IMR-90 (cell line): ENCODE results near the gene DYRK1A. TPM values are rescaled to one million over a fixed set of nuclear protein-coding genes. Genes with fewer than 3 reads are reported as not detected.

ENCODE experiments used
- ATAC-seq: fragments of 200-7000 bp; cut with Tn5 transposase; 2 replicates; pipeline ENCODE4 v1.9.1; 2020; ENCODE audit warnings: low read depth, mild to moderate bottlenecking, moderate library complexity
- BruUV-seq: library from RNA; stranded (reverse); fragments of 400-500 nt; replicated peaks from 2 replicates; lab custom pipeline; 2021; lab: Mats Ljungman, UMichigan
- CTCF ChIA-PET: fragments of 300-600 bp; formaldehyde crosslinking; extraction: SDS; loops from one replicate; lab custom pipeline; 2021; ENCODE audit warnings: antibody characterized with exemption; lab: Yijun Ruan, JAX
- POLR2A ChIA-PET: fragments of 300-600 bp; sonication (Branson Sonifier 250); formaldehyde crosslinking; loops from one replicate; lab custom pipeline; 2022; ENCODE audit warnings: antibody characterized with exemption; ENCODE audit not compliant: unreplicated experiment; lab: Charles Lee
- DNase-seq: peaks from one replicate; pipeline ENCODE4 v3.0.0; 2013
- H2AFZ ChIP-seq: replicated peaks from 2 replicates; pipeline ENCODE3; 2013; ENCODE audit warnings: low read length, mild to moderate bottlenecking; ENCODE audit not compliant: poor library complexity
- H2AK5ac ChIP-seq: 2 replicates; pipeline ENCODE4 v1.6.1; 2013; ENCODE audit warnings: low read depth, low read length, inconsistent platforms
- H2AK9ac ChIP-seq: replicated peaks from 2 replicates; pipeline ENCODE3; 2013; ENCODE audit warnings: mild to moderate bottlenecking, low read depth, low read length, moderate library complexity; ENCODE audit not compliant: poor library complexity
- H2BK120ac ChIP-seq: 2 replicates; pipeline ENCODE4 v1.6.1; 2013; ENCODE audit warnings: low read depth, low read length, inconsistent platforms
- H2BK15ac ChIP-seq: 3 replicates; pipeline ENCODE4 v1.6.1; 2013; ENCODE audit warnings: low read depth, low read length, inconsistent platforms
- H2BK20ac ChIP-seq: 2 replicates; pipeline ENCODE4 v1.6.1; 2013; ENCODE audit warnings: low read depth, mild to moderate bottlenecking, inconsistent platforms, low read length, moderate library complexity
- H2BK5ac ChIP-seq: 2 replicates; pipeline ENCODE4 v1.6.1; 2013; ENCODE audit warnings: mild to moderate bottlenecking, low read depth, low read length, inconsistent platforms; ENCODE audit not compliant: poor library complexity, severe bottlenecking
- H3K14ac ChIP-seq: replicated peaks from 2 replicates; pipeline ENCODE4 v1.6.1; 2013; ENCODE audit warnings: low read depth, low read length, inconsistent platforms
- H3K18ac ChIP-seq: 2 replicates; pipeline ENCODE4 v1.6.1; 2013; ENCODE audit warnings: low read depth, low read length, control low read depth
- H3K23ac ChIP-seq: 2 replicates; pipeline ENCODE4 v1.6.1; 2013; ENCODE audit warnings: low read depth, low read length, inconsistent platforms
- H3K27ac ChIP-seq: 2 replicates; pipeline ENCODE4 v1.5.1; 2013; ENCODE audit warnings: mild to moderate bottlenecking, control low read depth, low read length; ENCODE audit not compliant: insufficient read depth
- H3K27me3 ChIP-seq: 2 replicates; pipeline ENCODE4 v1.6.1; 2013; ENCODE audit warnings: low read length; ENCODE audit not compliant: control insufficient read depth, insufficient read depth
- H3K36me3 ChIP-seq: 2 replicates; pipeline ENCODE4 v1.6.1; 2013; ENCODE audit warnings: low read length, mixed read lengths; ENCODE audit not compliant: control insufficient read depth, insufficient read depth
- H3K4ac ChIP-seq: 2 replicates; pipeline ENCODE4 v1.6.1; 2013; ENCODE audit warnings: low read depth, low read length, inconsistent platforms
- H3K4me1 ChIP-seq: 2 replicates; pipeline ENCODE4 v1.6.1; 2013; ENCODE audit warnings: low read length, mixed read lengths; ENCODE audit not compliant: control insufficient read depth, insufficient read depth
- H3K4me2 ChIP-seq: 2 replicates; pipeline ENCODE4 v1.6.1; 2013; ENCODE audit warnings: low read depth, mild to moderate bottlenecking, control low read depth, low read length, moderate library complexity
- H3K4me3 ChIP-seq: 2 replicates; pipeline ENCODE4 v1.5.1; 2013; ENCODE audit warnings: low read depth, mild to moderate bottlenecking, control low read depth, low read length, moderate library complexity; ENCODE audit not compliant: insufficient read depth
- H3K56ac ChIP-seq: 2 replicates; pipeline ENCODE4 v1.6.1; 2013; ENCODE audit warnings: low read length, inconsistent platforms; ENCODE audit not compliant: insufficient read depth; ENCODE audit errors: extremely low read depth
- H3K79me1 ChIP-seq, 2 experiments: 2 replicates each; pipeline ENCODE4 v1.6.1; 2013; ENCODE audit warnings: low read length in 2 of 2, inconsistent platforms in 1 of 2, low read depth in 1 of 2
- H3K9ac ChIP-seq: 2 replicates; pipeline ENCODE4 v1.6.1; 2013; ENCODE audit warnings: low read depth, low read length, control low read depth
- H3K9me1 ChIP-seq: 2 replicates; pipeline ENCODE4 v1.6.1; 2013; ENCODE audit warnings: low read length, inconsistent platforms; ENCODE audit not compliant: insufficient read depth
- H3K9me3 ChIP-seq: 2 replicates; pipeline ENCODE4 v1.6.1; 2013; ENCODE audit warnings: low read length; ENCODE audit not compliant: control insufficient read depth, insufficient read depth
- H4K20me1 ChIP-seq: 2 replicates; pipeline ENCODE4 v1.6.1; 2013; ENCODE audit warnings: low read length, inconsistent platforms; ENCODE audit not compliant: insufficient read depth
- H4K5ac ChIP-seq: 2 replicates; pipeline ENCODE4 v1.6.1; 2013; ENCODE audit warnings: mild to moderate bottlenecking, low read depth, low read length, control low read depth
- H4K8ac ChIP-seq, 2 experiments: 2 replicates each; pipeline ENCODE4 v1.6.1; 2013; ENCODE audit warnings: low read depth in 2 of 2, low read length in 2 of 2, control low read depth in 1 of 2, inconsistent platforms in 1 of 2
- H4K91ac ChIP-seq: 2 replicates; pipeline ENCODE4 v1.6.1; 2013; ENCODE audit warnings: low read depth, low read length, inconsistent platforms; ENCODE audit not compliant: insufficient read depth
- BHLHE40 ChIP-seq: fragments of 150-350 bp; IDR thresholded peaks from 2 replicates; pipeline ENCODE4 v1.6.1; 2016; ENCODE audit warnings: mild to moderate bottlenecking, low read depth, low read length
- CEBPB ChIP-seq: IDR thresholded peaks from 2 replicates; pipeline ENCODE4 v1.6.1; 2012; ENCODE audit warnings: low read depth, low read length, improper control_type of control experiment
- CHD1 ChIP-seq: IDR thresholded peaks from 2 replicates; pipeline ENCODE4 v1.6.1; 2012; ENCODE audit warnings: low read depth, low read length, improper control_type of control experiment
- CTCF ChIP-seq: conservative IDR thresholded peaks from 2 replicates; pipeline ENCODE4 v1.5.1; 2012; ENCODE audit warnings: mild to moderate bottlenecking, low read depth, low read length, improper control_type of control experiment
- FOS ChIP-seq: fragments of 150-350 bp; IDR thresholded peaks from 2 replicates; pipeline ENCODE4 v1.6.1; 2016; ENCODE audit warnings: low read depth, low read length
- MAFK ChIP-seq: IDR thresholded peaks from 2 replicates; pipeline ENCODE4 v1.6.1; 2012; ENCODE audit warnings: low read depth, low read length, improper control_type of control experiment
- MAZ ChIP-seq: IDR thresholded peaks from 2 replicates; pipeline ENCODE4 v1.6.1; 2012; ENCODE audit warnings: low read depth, mild to moderate bottlenecking, low read length, improper control_type of control experiment, moderate library complexity, borderline replicate concordance
- MXI1 ChIP-seq: IDR thresholded peaks from 2 replicates; pipeline ENCODE4 v1.6.1; 2012; ENCODE audit warnings: low read depth, mild to moderate bottlenecking, low read length, moderate library complexity, borderline replicate concordance
- NFE2L2 ChIP-seq: fragments of 150-350 bp; IDR thresholded peaks from 2 replicates; pipeline ENCODE4 v1.6.1; 2016; ENCODE audit warnings: low read depth, mild to moderate bottlenecking, low read length
- RAD21 ChIP-seq: IDR thresholded peaks from 2 replicates; pipeline ENCODE4 v1.6.1; 2012; ENCODE audit warnings: low read length, improper control_type of control experiment
- RCOR1 ChIP-seq: IDR thresholded peaks from 2 replicates; pipeline ENCODE4 v1.6.1; 2012; ENCODE audit warnings: mild to moderate bottlenecking, low read length, improper control_type of control experiment; ENCODE audit not compliant: insufficient replicate concordance
- RFX5 ChIP-seq: IDR thresholded peaks from 2 replicates; pipeline ENCODE4 v1.8.0; 2012; ENCODE audit warnings: low read depth, mild to moderate bottlenecking, low read length, moderate library complexity
- USF2 ChIP-seq: fragments of 150-350 bp; IDR thresholded peaks from 2 replicates; pipeline ENCODE4 v1.6.1; 2017; ENCODE audit warnings: mild to moderate bottlenecking, antibody characterized with exemption, low read length, low read depth
- WGBS, 2 experiments: methylation state at CpG; one replicate each; pipeline versions ENCODE4 v1.1.5 to v1.1.7; 2013; ENCODE audit warnings: missing lambda C conversion rate in 2 of 2; ENCODE audit not compliant: insufficient read length in 1 of 2; ENCODE audit errors: extremely low coverage in 2 of 2; 5-methylcytosine and 5-hydroxymethylcytosine counted together
- dilution Hi-C: fragments of 300-500 bp; cut with HindIII; formaldehyde crosslinking; loops from one replicate; pipeline ENCODE4 v1.14.3; 2018; ENCODE audit warnings: low sequenced_read_pairs; ENCODE audit not compliant: unreplicated experiment
- in situ Hi-C: fragments of 300-500 bp; cut with MboI; formaldehyde crosslinking; loops from 3 replicates; pipeline ENCODE4 v1.14.3; 2019; ENCODE audit warnings: low sequenced_read_pairs, inconsistent platforms, mixed read lengths
- intact Hi-C: fragments of 100-400 bp; cut with micrococcal nuclease; formaldehyde crosslinking; loops from 2 replicates; pipeline ENCODE4 v1.10.0; 2022
- polyA plus RNA-seq, 3 experiments: library from polyadenylated mRNA; depleted of rRNA; stranded (reverse); fragments of >200 nt; gene quantifications; 2 replicates each; pipeline ENCODE4 v1.2.3, GENCODE V29; 2012; ENCODE audit warnings: low replicate concordance in 1 of 3
- total RNA-seq: library from RNA; depleted of rRNA; stranded (reverse); fragments of >200 nt; gene quantifications from 2 replicates; pipeline ENCODE4 v1.2.3, GENCODE V29; 2012
- TF ChIP-seq, protein P1 (sequence below): fragments of 150-350 bp; IDR thresholded peaks from 2 replicates; pipeline ENCODE4 v1.6.1; 2016; ENCODE audit warnings: low read depth, mild to moderate bottlenecking, low read length, moderate library complexity, borderline replicate concordance

DYRK1A gene
- total and polyA plus RNA-seq, 2 of the 4 experiments (the other 2 are of a cell fraction) = 18.6 to 50.5 TPM

DNA sequence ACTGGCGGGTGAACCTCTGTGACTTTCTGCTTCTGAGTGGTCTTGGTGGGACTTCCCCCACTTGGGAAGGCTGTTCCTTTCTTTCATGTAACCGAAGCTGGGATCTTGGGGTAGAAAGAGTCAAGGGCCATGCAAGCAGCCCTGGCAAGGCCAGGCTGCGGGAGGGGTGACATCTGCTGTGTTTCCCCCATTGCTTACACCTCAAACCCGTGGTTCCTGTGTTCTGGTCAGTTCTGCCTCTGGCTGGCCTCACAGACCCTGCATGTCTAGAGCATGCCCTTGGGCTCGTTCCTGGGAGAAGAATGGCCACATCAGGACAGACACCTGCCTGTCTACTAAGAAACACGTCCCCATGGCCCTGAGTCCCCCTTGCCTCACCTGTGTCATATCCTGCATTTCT, 207.7 kb downstream of the DYRK1A start:
- H3K4me3 ChIP-seq = no peak overlapping the region
- BruUV-seq = no TSS peak

More for the DNA sequence above, 207.7 kb downstream of the DYRK1A start:
- H4K8ac ChIP-seq = no peak overlapping the region
- H3K56ac ChIP-seq = no peak overlapping the region
- no peaks in the 10 kb centered on the region for H3K79me1 ChIP-seq
- in situ Hi-C loops (no loop called here), intact Hi-C loops (no loop called here), dilution Hi-C loops (no loop called here)
- TF ChIP-seq CHD1 (no peak), CTCF (no peak), USF2 (no peak), NFE2L2 (no peak), RCOR1 (no peak), MAZ (no peak), BHLHE40 (no peak), RFX5 (no peak), FOS (no peak), RAD21 (no peak), CEBPB (no peak), MXI1 (no peak), MAFK (no peak)
- TF ChIP-seq, protein P1, sequence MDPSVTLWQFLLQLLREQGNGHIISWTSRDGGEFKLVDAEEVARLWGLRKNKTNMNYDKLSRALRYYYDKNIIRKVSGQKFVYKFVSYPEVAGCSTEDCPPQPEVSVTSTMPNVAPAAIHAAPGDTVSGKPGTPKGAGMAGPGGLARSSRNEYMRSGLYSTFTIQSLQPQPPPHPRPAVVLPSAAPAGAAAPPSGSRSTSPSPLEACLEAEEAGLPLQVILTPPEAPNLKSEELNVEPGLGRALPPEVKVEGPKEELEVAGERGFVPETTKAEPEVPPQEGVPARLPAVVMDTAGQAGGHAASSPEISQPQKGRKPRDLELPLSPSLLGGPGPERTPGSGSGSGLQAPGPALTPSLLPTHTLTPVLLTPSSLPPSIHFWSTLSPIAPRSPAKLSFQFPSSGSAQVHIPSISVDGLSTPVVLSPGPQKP = no peak
- DNase-seq (no peak), ATAC-seq (no peak)
- H2BK120ac ChIP-seq = no peak overlapping the region
- H3K9me1 ChIP-seq = no peaks in the 10 kb centered on the region
- H3K27me3 ChIP-seq = peaks cover 8% of the 10 kb centered on the region
- H2BK20ac ChIP-seq = no peak overlapping the region
- no peak overlapping the region for H3K18ac ChIP-seq
- H3K9me3 ChIP-seq = peaks cover 7% of the 10 kb centered on the region
- H3K36me3 ChIP-seq = no peaks in the 10 kb centered on the region
- H3K9ac ChIP-seq = no peak overlapping the region
- no peak overlapping the region for H4K91ac ChIP-seq
- no peak overlapping the region for H3K14ac ChIP-seq
- H2AK5ac ChIP-seq = no peak overlapping the region
- WGBS, 2 experiments = 86% methylated on average over 1 of the region's 6 CpGs; no CpG with 5 or more reads in 1 of the 2 experiments
- no peak overlapping the region for H3K4me2 ChIP-seq
- no peaks in the 10 kb centered on the region for H4K20me1 ChIP-seq
- H3K23ac ChIP-seq = no peak overlapping the region
- ChIA-PET CTCF (no interaction called here), POLR2A (no interaction called here)
- H3K4ac ChIP-seq = no peak overlapping the region
- no peak overlapping the region for H4K5ac ChIP-seq
- no peak overlapping the region for H2AFZ ChIP-seq
- no peak overlapping the region for H2BK5ac ChIP-seq
- H2BK15ac ChIP-seq = no peak overlapping the region
- no peaks in the 10 kb centered on the region for H3K4me1 ChIP-seq
- H2AK9ac ChIP-seq = no peak overlapping the region
- no peak overlapping the region for H3K27ac ChIP-seq
